Measurements from ENCODE around the gene SVOPL.

DNA sequence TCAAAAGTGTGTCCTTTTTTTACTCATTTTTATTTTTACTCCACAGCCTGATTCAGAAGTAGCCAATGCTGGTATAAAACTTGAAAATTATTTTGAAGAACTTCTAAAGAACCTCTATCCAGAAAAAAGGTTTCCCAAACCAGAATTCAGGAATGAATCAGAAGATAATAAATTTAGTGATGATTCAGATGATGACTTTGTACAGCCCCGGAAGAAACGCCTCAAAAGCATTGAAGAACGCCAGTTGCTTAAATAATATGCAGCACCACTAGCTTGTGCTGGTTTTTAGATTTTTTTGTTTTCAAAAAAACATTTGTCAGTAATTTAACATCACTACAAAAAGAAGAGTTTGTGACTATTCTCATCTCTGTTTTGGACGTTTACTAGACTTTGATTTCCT, 116.5 kb downstream of the SVOPL start:
- TF ChIP-seq POLR2A (IDR thresholded peaks at IDR 0.05) = no peak
- TF ChIP-seq EP300 (IDR thresholded peaks at IDR 0.05) = no peak
- TF ChIP-seq, protein P1, sequence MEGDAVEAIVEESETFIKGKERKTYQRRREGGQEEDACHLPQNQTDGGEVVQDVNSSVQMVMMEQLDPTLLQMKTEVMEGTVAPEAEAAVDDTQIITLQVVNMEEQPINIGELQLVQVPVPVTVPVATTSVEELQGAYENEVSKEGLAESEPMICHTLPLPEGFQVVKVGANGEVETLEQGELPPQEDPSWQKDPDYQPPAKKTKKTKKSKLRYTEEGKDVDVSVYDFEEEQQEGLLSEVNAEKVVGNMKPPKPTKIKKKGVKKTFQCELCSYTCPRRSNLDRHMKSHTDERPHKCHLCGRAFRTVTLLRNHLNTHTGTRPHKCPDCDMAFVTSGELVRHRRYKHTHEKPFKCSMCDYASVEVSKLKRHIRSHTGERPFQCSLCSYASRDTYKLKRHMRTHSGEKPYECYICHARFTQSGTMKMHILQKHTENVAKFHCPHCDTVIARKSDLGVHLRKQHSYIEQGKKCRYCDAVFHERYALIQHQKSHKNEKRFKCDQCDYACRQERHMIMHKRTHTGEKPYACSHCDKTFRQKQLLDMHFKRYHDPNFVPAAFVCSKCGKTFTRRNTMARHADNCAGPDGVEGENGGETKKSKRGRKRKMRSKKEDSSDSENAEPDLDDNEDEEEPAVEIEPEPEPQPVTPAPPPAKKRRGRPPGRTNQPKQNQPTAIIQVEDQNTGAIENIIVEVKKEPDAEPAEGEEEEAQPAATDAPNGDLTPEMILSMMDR (IDR thresholded peaks at IDR 0.05) = no peak
- TF ChIP-seq POLR2AphosphoS5 (IDR thresholded peaks at IDR 0.05) = no peak

All from upper lobe of left lung (tissue), 4 donors.